NCI-H2029 (cell line): ENCODE measurements around the gene SIRT1.
"Not testable (repeated sequence)": the region's sequence is repeated elsewhere in the genome, so short reads cannot be mapped to it uniquely, and the experiment has no call there.

Source experiments
- DNase-seq: peaks from one replicate; lab custom pipeline; 2025; lab: John Stamatoyannopoulos, UW

Gene SIRT1

GRCh38 chr10:67877421-67877820 is 7.0 kb upstream of the SIRT1 start:
- DNase-seq = not testable (repeated sequence)

- DNase-seq = no peak
These were observed 6.3 kb upstream of the SIRT1 start for GRCh38 chr10:67878133-67878532.

- no peak for DNase-seq
These were observed 645 bp upstream of the SIRT1 start for GRCh38 chr10:67883710-67884312.

GRCh38 chr10:67884842-67885670 is 600 bp downstream of the SIRT1 start:
- peak; percentile 19 for DNase-seq

GRCh38 chr10:67893637-67894036 is 9.2 kb downstream of the SIRT1 start:
- DNase-seq = no peak

GRCh38 chr10:67903581-67903980 is 19.1 kb downstream of the SIRT1 start:
- no peak for DNase-seq

- DNase-seq = no peak
These were observed 28.0 kb downstream of the SIRT1 start for GRCh38 chr10:67912331-67912946.

- no peak for DNase-seq
These were observed 30.4 kb downstream of the SIRT1 start for GRCh38 chr10:67914777-67915340.

GRCh38 chr10:67917169-67917568 is 32.7 kb downstream of the SIRT1 start:
- DNase-seq = no peak

GRCh38 chr10:67917679-67918078 is 33.2 kb downstream of the SIRT1 start:
- no peak for DNase-seq

- no peak for DNase-seq
These were observed 36.6 kb downstream of the SIRT1 start for GRCh38 chr10:67921065-67921464.

- no peak for DNase-seq
These were observed 39.1 kb downstream of the SIRT1 start for GRCh38 chr10:67923551-67923950.

GRCh38 chr10:67924136-67924535 is 39.7 kb downstream of the SIRT1 start:
- DNase-seq = no peak

- DNase-seq = no peak
These were observed 41.1 kb downstream of the SIRT1 start for GRCh38 chr10:67925449-67926005.

GRCh38 chr10:67926951-67927350 is 42.5 kb downstream of the SIRT1 start:
- no peak for DNase-seq

- no peak for DNase-seq
These were observed 48.7 kb downstream of the SIRT1 start for GRCh38 chr10:67933199-67933598.

- DNase-seq = no peak
These were observed 49.9 kb downstream of the SIRT1 start for GRCh38 chr10:67934336-67934735.

GRCh38 chr10:67935223-67935622 is 50.8 kb downstream of the SIRT1 start:
- no peak for DNase-seq

GRCh38 chr10:67936416-67936815 is 52.0 kb downstream of the SIRT1 start:
- DNase-seq = no peak

GRCh38 chr10:67943917-67944316 is 59.5 kb downstream of the SIRT1 start:
- no peak for DNase-seq

GRCh38 chr10:67955614-67956013 is 71.2 kb downstream of the SIRT1 start:
- DNase-seq = no peak

GRCh38 chr10:67959839-67960476 is 75.5 kb downstream of the SIRT1 start:
- no peak for DNase-seq
